Lower leg skin (tissue), 4 donors: Measurements from ENCODE around the gene RAB43. TPM values are rescaled to one million over a fixed set of nuclear protein-coding genes. Genes with fewer than 3 reads are reported as not detected.
"Not testable (repeated sequence)": the region's sequence is repeated elsewhere in the genome, so short reads cannot be mapped to it uniquely, and the experiment has no call there.

Experiments used
- DNase-seq, 2 donors: peaks; one replicate each; pipeline ENCODE4 v3.0.0-alpha.2; 2019; ENCODE audit warnings: low spot score in 2 of 2
- H3K4me3 ChIP-seq: fragments of 200-600 bp; sonication (generic); 2 replicates; pipeline ENCODE4 v1.5.1; 2017; ENCODE audit warnings: mild to moderate bottlenecking, low read depth; ENCODE audit not compliant: poor library complexity, severe bottlenecking
- POLR2A ChIP-seq, 2 donors: fragments of 450-650 bp; IDR thresholded peaks; one replicate each; pipeline ENCODE4 v1.6.1; 2016 to 2017; ENCODE audit warnings: antibody characterized with exemption in 2 of 2, mild to moderate bottlenecking in 1 of 2, moderate library complexity in 1 of 2
- WGBS, 2 donors: methylation state at CpG; one replicate each; pipeline ENCODE4 v1.1.5; 2018; 5-methylcytosine and 5-hydroxymethylcytosine counted together
- intact Hi-C: fragments of 100-400 bp; cut with DNase I; formaldehyde crosslinking; loops from one replicate; pipeline ENCODE4 v1.15.0; 2023; ENCODE audit warnings: low total_unique reads
- total RNA-seq, 4 donors: library from RNA; depleted of rRNA; stranded (reverse); fragments of >200 nt; gene quantifications; one replicate each; pipeline ENCODE4 v1.1.0, GENCODE V29; 2016
- TF ChIP-seq, protein P1 (sequence below), 3 donors: fragments of 450-650 bp; IDR thresholded peaks; one replicate each; pipeline ENCODE4 v1.5.1; 2016; ENCODE audit warnings: antibody characterized with exemption in 3 of 3, mild to moderate bottlenecking in 3 of 3, moderate library complexity in 2 of 3

Gene RAB43
- total RNA-seq, 4 donors from 2014 or later = 5.4 to 12.1 (median 11.2) TPM

DNA sequence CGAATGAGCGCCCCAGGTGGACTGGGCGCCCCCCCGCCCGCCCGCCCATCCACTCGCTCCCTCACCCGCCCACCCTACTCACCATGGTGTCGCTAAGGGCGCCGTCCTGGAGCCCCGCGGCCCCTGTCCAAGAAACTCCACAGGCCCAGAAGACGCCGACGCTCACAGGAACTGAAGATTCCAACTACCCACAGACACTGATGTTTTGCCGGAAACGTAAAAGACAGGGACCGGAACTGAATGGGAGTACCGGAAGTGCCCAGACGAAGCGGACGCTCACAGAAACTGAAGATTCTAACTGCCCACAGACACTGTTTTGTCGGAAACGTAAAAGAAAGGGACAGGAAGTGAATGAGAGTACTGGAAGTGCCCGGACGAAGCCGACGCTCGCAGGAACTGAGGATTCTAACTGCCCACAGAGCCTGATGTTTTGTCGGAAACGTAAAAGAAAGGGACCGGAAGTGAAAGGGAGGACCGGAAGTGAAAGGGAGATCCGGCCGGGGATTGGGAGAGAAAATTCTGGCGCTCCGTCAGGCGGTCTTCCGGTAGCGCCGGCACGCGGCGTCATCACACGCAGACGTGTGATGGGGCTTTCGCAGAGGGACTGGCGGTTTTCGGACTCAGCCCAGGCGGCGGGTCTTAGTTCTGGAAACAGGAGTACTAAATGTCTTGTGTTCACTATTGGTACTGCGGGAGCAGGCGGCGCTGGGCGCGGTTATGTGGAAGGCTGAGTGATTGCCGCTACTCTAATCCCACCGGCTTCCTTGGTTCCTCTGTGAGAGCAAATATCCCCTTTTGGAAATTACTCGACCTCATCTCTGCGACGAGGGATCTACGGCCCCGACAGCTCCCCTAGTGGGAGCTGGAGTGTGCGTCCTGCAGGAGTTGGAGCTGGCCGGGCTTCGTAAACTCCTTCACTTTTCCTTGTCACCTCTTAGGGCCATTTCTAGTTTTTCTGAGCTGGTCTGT is 39.6 kb upstream of the RAB43 start, which contains the start of gene ISY1:
Gene ISY1 (minus strand): TSS at position 173 of the 969 bp plus-strand sequence. CDS start 88 bp downstream, at position 85.
- peak within 1 kb of the TSS; percentile 56 for H3K4me3 ChIP-seq
- WGBS, 2 donors = 0% methylated on average over 56 to 67 of the region's 67 CpGs
- intact Hi-C loops = no loop called here
- DNase-seq = peak; percentile 89 to 96
- TF ChIP-seq, protein P1, sequence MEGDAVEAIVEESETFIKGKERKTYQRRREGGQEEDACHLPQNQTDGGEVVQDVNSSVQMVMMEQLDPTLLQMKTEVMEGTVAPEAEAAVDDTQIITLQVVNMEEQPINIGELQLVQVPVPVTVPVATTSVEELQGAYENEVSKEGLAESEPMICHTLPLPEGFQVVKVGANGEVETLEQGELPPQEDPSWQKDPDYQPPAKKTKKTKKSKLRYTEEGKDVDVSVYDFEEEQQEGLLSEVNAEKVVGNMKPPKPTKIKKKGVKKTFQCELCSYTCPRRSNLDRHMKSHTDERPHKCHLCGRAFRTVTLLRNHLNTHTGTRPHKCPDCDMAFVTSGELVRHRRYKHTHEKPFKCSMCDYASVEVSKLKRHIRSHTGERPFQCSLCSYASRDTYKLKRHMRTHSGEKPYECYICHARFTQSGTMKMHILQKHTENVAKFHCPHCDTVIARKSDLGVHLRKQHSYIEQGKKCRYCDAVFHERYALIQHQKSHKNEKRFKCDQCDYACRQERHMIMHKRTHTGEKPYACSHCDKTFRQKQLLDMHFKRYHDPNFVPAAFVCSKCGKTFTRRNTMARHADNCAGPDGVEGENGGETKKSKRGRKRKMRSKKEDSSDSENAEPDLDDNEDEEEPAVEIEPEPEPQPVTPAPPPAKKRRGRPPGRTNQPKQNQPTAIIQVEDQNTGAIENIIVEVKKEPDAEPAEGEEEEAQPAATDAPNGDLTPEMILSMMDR (IDR thresholded peaks at IDR 0.05) = peak in 1 of 3 donors; percentile 17
- TF ChIP-seq POLR2A (IDR thresholded peaks at IDR 0.05) = peak in 1 of 2 donors; percentile 36

DNA sequence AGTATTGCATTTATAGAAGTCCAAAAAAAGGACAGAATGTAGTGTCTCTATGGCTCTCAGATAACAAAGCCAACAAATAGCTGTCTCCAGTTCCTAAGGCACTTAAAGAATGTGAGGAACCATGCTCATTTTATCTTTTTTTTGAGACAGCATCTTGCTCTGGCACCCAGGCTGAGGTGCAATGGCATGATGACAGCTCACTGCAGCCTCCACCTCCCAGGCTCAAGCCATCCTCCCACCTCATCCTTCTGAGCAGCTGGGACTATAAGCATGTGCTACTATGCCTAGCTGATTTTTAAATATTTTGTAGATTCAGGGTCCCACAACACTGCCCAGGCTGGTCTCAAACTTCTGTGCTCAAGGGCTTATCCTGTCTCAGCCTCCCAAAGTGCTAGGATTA is 23.2 kb upstream of the RAB43 start:
- DNase-seq = no peak
- no peak overlapping the region for H3K4me3 ChIP-seq
- intact Hi-C loops = no loop called here
- TF ChIP-seq, protein P1 (IDR thresholded peaks at IDR 0.05) = no peak
- TF ChIP-seq POLR2A (IDR thresholded peaks at IDR 0.05) = no peak

DNA sequence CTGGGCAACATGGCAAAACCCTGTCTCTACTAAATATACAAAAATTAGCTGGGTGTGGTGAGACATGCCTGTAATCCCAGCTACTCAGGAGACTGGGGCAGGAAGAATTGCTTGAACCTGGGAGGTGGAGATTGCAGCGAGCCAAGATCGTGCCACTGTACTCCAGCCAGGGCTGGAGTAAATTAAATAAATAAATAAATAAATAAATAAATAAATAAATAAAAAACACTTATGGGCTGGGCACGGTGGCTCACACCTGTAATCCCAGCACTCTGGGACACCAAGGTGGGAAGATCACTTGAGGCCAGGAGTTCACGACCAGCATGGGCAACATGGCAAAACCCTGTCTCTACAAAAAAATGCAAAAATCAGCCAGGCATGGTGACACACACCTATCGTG is 19.4 kb upstream of the RAB43 start:
- DNase-seq, H3K4me3 ChIP-seq, intact Hi-C loops: not testable (repeated sequence)
- WGBS, 2 donors = 92 to 96% methylated on average over 5 of the region's 5 CpGs

DNA sequence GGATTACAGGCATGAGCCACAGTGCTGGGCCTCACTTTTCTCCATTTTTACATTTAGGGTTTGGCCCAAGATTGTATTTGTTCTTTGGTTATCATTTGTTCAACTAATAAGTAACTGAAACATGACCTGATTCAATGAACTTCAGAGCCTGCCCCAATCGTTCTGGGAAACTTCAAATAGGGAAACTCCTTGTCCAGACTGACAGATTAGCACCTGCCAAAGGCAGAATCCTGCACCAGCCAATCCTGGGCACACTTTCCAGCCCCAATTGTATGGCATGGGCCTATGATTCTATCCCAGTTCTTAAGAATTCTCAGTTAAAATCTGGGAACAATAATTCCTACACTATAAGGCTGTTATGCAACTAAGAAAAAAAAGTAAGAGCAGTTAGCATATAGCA is 18.3 kb upstream of the RAB43 start:
- TF ChIP-seq POLR2A (IDR thresholded peaks at IDR 0.05) = no peak
- TF ChIP-seq, protein P1 (IDR thresholded peaks at IDR 0.05) = no peak
- no peak overlapping the region for H3K4me3 ChIP-seq
- no peak for DNase-seq
- intact Hi-C loops = no loop called here
- 55 to 94% methylated on average over 1 of the region's 1 CpG for WGBS, 2 donors

DNA sequence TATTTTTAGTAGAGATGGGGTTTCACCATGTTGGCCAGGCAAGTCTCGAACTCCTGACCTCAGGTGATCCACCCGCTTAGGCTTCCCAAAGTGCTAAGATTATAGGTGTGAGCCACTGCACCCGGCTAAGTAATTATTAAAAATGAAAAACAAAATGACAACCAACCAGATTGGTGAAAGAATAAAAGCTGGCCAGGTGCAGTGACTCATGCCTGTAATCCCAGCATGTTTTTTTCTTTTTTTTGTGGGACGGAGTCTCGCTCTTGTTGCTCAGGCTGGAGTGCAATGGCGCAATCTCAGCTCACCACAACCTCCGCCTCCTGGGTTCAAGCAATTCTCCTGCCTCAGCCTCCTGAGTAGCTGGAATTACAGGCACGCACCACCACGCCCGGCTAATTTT is 14.7 kb upstream of the RAB43 start:
- WGBS, 2 donors = 90 to 91% methylated on average over 10 of the region's 10 CpGs
- intact Hi-C loops, H3K4me3 ChIP-seq, DNase-seq: not testable (repeated sequence)

DNA sequence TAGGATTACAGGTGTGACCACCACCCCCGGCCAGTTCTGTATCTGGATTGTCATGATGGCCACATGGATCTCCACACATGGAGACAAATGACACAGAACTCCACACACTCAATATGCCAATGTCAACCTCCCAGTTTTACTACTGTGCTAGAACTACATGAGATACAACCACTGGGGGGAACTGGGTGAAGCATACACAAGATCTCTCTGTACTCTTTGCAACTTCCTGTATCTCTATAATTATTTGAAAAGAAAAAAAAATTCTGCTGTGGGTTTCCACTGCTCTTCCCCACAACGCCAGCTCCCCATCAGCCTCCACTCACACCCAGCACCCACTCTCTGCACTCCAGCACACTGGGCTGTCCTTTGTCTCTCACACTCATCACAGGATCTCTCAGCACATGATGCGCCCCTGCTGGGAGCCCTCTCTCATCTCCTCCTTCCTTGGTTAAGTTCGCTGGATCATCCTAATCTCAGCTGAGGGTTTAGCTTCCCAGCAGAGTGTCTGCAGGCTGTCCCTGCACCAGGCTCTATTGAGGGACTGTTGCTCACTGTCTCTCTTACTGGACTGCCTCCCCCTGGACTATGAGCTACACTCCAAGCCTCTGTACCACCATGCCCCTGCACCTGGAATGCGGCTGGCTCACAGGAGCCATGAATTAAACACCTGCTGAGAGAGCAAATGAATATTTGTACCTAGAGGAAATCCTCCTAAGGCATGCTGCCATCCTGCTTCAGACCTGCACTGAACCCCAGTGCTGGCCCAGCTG is 10.7 kb upstream of the RAB43 start:
- no peak overlapping the region for H3K4me3 ChIP-seq
- TF ChIP-seq, protein P1 (IDR thresholded peaks at IDR 0.05) = no peak
- TF ChIP-seq POLR2A (IDR thresholded peaks at IDR 0.05) = no peak
- 85 to 86% methylated on average over 5 of the region's 5 CpGs for WGBS, 2 donors
- intact Hi-C loops = no loop called here
- no peak for DNase-seq
